Measurements from ENCODE around the gene STK17B.
"Not testable (repeated sequence)": the region's sequence is repeated elsewhere in the genome, so short reads cannot be mapped to it uniquely, and the experiment has no call there.

Gene STK17B

DNA sequence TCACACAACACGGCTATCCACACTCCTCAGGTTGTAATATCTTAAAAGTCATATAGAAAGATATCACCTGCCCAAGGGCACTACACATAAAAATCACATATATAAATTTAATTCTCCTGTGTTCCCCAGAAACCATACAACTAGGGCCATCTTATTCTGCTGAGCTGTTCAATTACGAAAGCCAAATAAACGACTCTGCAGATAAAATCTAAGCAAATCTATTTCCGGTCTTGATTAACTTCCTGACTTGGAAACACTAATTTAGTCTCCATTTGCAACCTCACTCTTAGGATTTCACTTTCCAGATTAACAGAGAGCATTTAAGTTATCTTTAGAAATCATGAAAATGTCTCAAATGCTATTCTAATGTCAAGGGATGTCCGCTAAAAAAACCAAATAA is 23.9 kb upstream of the STK17B start:
- no peaks in the 10 kb centered on the region for H3K27me3 Mint-ChIP-seq
- H3K9me3 Mint-ChIP-seq = no peaks in the 10 kb centered on the region
- H3K27ac Mint-ChIP-seq = peak overlapping the region; percentile 41
- peaks cover 3% of the 10 kb centered on the region for H3K36me3 Mint-ChIP-seq
- H3K4me1 Mint-ChIP-seq = peaks cover 72% of the 10 kb centered on the region
- H3K4me3 Mint-ChIP-seq = peak overlapping the region; percentile 19

DNA sequence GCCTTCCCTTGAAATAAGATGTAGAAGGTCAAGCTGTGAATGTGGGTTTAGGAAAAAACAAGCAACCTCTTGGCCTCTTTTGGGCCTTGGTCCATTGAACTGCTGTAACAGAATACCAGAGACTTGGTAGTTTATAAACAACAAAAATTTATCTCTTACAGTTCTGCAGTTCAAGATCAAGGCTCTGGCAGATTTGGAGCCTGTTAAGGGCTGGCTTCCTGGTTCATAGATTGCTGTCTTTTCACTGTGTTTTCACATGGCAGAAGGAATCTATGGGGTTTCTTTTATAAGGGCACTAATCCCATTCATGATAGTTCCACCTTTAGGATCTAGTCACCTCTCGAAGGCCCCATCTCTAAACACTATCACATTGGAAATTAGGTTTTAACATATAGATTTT is 20.2 kb upstream of the STK17B start:
- H3K9me3 Mint-ChIP-seq = no peaks in the 10 kb centered on the region
- peaks cover 84% of the 10 kb centered on the region for H3K4me1 Mint-ChIP-seq
- H3K27ac Mint-ChIP-seq = peak overlapping the region; percentile 52
- no peaks in the 10 kb centered on the region for H3K27me3 Mint-ChIP-seq
- H3K36me3 Mint-ChIP-seq = peaks cover 3% of the 10 kb centered on the region
- no peak overlapping the region for H3K4me3 Mint-ChIP-seq

DNA sequence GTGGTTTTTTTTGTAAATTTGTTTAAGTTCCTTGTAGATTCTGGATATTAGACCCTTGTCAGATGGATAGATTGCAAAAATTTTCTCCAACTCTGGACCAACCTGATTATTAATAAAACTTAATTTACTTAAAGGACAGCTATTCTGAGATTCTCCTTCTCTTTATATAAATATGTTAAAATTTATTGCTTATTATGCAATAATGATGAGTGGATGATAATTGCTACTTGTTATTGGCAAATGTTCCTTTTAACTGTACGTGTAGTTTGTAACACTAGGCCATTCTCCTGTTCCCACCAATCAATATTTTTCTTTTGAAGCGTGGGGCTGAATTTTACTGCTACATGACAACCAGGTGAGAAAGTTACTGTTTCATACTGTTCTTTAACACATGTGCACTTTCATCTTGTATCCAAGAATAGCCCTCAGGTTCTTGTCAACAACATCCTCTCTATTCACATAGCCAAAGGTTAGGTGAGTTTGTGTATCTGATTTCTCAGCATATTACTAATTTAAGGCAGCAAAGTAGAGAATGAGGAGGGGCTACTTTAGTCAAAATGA is 16.6 kb upstream of the STK17B start:
- peak overlapping the region; percentile 16 for H3K4me3 Mint-ChIP-seq
- H3K4me1 Mint-ChIP-seq = peaks cover 95% of the 10 kb centered on the region
- no peaks in the 10 kb centered on the region for H3K27me3 Mint-ChIP-seq
- no peaks in the 10 kb centered on the region for H3K9me3 Mint-ChIP-seq
- peak overlapping the region; percentile 6 for H3K27ac Mint-ChIP-seq
- H3K36me3 Mint-ChIP-seq = peaks cover 1% of the 10 kb centered on the region

DNA sequence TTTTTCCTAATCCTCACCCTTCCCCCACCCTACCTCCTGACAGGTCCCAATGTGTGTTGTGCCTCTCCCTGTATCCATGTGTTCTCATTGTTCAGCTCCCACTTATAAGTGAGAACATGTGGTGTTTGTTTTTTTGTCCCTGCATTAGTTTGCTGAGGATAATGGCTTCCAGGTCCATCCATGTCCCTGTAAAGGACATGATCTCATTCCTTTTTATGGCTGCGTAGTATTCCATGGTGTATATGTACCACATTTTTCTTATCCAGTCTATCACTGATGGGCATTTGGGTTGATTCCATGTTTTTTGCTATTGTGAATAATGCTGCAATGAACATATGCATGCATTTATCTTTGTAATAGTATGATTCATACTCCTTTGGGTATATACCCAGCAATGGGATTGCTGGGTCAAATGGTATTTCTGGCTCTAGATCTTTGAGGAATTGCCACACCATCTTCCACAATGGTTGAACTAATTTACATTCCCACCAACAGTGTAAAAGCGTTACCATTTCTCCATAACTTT is 15.9 kb upstream of the STK17B start:
- H3K27ac Mint-ChIP-seq = peak overlapping the region; percentile 75
- H3K4me1 Mint-ChIP-seq = peaks cover 95% of the 10 kb centered on the region
- not testable (repeated sequence) for H3K27me3 Mint-ChIP-seq, H3K9me3 Mint-ChIP-seq, H3K36me3 Mint-ChIP-seq
- peak overlapping the region; percentile 16 for H3K4me3 Mint-ChIP-seq

DNA sequence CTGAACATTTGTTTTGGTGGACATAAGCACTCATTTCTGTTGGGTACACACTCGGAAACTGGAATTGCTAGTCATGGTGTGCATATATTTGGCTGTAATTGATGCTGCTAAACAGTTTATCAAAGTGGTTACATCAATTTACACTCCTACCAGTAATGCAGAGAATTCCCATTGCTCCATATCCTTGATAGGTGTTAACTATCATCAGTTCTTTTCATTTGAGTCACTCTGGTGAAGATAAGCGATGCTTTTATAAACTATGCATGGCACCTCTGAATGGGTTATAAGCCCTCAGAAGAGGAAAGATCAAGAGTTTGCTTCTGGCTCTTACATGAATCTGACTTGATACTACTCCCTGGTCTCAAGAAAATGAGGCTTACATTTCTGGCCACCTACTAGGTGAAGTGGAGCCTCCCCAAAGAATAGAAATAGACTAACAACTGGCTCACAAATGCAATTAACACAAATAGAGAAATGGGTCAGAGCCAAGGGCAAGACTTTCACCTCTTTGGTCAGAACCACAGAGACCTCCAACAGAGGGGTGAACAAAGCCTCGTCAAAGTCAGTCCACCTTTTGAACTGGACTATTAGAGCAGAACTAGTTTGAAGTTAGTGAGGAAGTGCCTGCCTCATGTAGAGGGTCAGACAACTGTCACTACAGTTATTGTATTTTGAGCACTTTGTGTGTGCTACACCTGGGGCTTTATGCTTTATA is 15.0 kb upstream of the STK17B start:
- Mint-ChIP-seq H3K36me3 (peaks cover 1% of the 10 kb centered on the region), H3K4me3 (no peak overlapping the region), H3K27ac (peak overlapping the region; percentile 59), H3K27me3 (no peaks in the 10 kb centered on the region), H3K9me3 (no peaks in the 10 kb centered on the region), H3K4me1 (peaks cover 95% of the 10 kb centered on the region)

DNA sequence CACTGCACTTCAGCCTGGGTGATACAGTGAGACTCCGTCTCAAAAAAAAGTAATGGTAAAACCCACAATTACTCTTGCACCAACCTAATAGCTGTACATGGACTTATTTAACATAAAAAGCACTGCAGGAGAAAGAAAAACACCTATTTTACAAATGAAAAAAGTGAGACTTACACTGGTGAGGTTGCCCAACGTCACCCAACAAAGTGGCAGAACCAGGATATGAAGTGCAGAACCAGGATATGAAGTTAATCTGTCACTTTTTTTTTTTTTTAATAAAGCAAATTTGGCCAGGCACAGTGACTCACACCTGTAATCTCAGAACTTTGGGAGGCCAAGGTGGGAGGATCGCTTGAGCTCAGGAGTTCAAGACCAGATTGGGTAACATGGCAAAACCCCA is 13.5 kb upstream of the STK17B start:
- no peaks in the 10 kb centered on the region for H3K27me3 Mint-ChIP-seq
- peak overlapping the region; percentile 89 for H3K27ac Mint-ChIP-seq
- H3K4me1 Mint-ChIP-seq = peaks cover 93% of the 10 kb centered on the region
- H3K4me3 Mint-ChIP-seq = no peak overlapping the region
- H3K36me3 Mint-ChIP-seq = peaks cover 1% of the 10 kb centered on the region
- no peaks in the 10 kb centered on the region for H3K9me3 Mint-ChIP-seq

DNA sequence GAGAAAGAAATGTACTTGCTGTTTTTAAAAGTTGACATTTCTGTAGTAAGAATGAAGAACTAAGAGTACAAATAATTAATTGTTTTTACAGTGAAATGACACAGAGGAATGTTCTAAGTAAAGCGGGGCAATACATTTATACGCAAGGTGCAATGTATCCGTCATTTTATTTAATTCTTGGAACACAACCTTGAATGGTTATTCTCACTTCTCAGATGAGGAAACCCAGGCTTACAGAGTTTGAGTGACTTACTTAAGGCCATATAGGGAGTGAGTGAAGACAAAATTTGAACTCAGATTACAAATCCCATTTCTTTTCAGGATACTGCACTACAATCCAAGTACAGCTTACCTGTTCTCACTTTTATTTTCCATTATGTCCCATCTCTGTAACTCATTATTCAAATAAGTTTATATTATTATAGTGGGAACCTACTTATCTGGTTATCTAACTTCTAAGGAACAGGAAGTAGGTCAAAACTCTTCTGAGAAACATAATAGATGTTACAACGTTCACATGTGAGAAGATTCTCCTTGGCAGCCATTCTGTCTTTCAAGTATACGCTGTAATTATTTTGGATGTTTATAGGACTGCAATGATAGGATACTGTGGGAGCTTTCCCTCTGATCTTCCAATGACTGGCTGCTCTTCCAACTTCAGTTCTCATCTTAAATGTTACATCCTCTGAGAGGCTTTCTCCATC is 12.3 kb upstream of the STK17B start:
- Mint-ChIP-seq H3K36me3 (peaks cover 1% of the 10 kb centered on the region), H3K9me3 (no peaks in the 10 kb centered on the region), H3K4me1 (peaks cover 92% of the 10 kb centered on the region), H3K4me3 (peak overlapping the region; percentile 67), H3K27me3 (no peaks in the 10 kb centered on the region), H3K27ac (peak overlapping the region; percentile 98)

DNA sequence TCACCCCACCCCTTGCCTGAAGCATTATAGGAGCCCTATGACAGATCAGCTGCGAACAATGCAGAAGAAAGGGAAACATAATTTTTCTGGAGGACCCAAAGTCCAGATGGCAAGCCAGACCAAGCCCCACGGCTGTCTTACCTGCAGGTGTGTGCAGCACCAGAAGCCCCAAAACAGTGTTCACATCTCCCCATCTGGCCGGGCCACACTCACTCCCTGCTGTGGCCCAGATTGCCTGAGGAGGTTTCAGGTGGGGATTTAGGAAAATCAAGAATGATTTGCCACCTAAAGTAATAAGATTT is 11.7 kb upstream of the STK17B start:
- Mint-ChIP-seq H3K36me3 (peaks cover 1% of the 10 kb centered on the region), H3K9me3 (no peaks in the 10 kb centered on the region), H3K4me1 (peaks cover 92% of the 10 kb centered on the region), H3K27me3 (no peaks in the 10 kb centered on the region), H3K4me3 (peak overlapping the region; percentile 67), H3K27ac (peak overlapping the region; percentile 98)

DNA sequence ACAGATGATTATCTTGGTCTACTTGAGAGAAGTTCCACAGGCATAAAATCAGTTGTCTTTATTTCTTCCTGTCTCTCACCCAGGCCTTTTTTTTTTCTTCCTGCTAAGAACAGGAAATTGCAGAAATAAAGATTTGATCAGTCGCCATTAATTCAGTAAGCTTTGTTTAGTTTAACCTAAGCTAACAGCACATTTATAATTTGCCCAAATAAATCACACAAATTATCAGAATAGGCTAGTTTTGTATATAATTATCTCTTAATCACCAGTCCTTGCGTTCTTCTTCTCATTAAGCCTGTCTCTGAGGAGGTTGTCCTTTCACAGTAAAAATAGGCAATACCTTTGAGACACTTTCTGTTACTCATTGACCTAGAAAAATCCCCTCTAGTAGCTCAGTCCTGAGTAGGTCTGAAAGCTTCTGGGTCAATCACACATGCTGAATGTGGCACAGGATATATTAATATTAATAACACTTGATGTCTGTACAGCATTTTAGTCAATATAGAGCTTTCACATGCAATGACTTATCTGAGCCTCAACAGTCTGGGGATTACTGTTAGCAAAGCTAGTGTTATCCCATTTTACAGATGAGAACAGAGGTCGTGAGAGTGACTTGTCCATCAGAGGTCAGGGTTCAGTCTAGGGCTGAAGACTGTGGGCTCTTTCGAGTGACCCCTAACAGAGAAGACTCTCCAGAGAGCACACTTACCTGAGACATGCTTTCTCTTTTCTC is 11.2 kb upstream of the STK17B start:
- Mint-ChIP-seq H3K4me3 (peak overlapping the region; percentile 67), H3K36me3 (peaks cover 1% of the 10 kb centered on the region), H3K4me1 (peaks cover 88% of the 10 kb centered on the region), H3K9me3 (no peaks in the 10 kb centered on the region), H3K27me3 (no peaks in the 10 kb centered on the region), H3K27ac (peak overlapping the region; percentile 98)

DNA sequence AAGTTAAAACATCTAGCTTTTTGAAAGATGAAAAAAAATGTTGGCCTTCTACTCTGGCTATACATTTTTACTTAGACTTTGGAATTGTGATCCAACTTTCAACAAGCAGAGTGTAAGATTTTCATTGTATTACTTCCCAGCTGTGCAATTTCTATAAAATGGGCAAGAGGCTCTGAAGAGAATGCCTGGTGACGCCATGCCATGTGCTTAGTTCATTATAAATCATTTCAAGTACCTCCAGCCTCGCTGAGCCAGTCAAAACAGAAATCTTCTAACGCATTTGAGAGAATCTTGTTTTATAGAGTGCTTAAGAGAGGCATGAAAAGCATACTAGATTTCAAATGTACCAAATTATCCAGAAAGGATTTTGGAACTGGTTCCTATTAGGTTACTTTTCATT is 10.1 kb upstream of the STK17B start:
- no peaks in the 10 kb centered on the region for H3K27me3 Mint-ChIP-seq
- H3K4me1 Mint-ChIP-seq = peaks cover 90% of the 10 kb centered on the region
- peak overlapping the region; percentile 98 for H3K27ac Mint-ChIP-seq
- H3K4me3 Mint-ChIP-seq = no peak overlapping the region
- peaks cover 1% of the 10 kb centered on the region for H3K36me3 Mint-ChIP-seq
- no peaks in the 10 kb centered on the region for H3K9me3 Mint-ChIP-seq

DNA sequence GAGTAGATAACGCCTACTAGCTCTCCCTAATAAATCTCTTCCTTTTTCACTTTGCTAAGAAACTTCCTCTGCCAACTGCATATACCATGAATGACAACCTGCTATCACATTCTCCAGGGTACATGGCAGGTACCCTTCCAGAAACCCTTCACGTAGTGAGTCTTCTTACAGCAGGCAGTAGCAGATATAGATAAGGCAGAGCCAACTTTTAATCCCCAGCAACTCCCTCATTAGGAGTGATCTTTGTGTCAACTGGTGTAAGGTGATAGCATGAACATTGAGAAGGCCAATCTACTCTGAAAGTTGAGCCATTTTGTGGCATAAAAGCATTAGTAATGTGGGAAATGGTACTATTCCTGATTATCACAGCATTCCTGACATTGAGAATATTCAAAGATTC is 5.7 kb upstream of the STK17B start:
- Mint-ChIP-seq H3K4me3 (peak overlapping the region; percentile 89), H3K27ac (peak overlapping the region; percentile 99), H3K36me3 (no peaks in the 10 kb centered on the region), H3K4me1 (peaks cover 88% of the 10 kb centered on the region), H3K9me3 (no peaks in the 10 kb centered on the region), H3K27me3 (no peaks in the 10 kb centered on the region)

DNA sequence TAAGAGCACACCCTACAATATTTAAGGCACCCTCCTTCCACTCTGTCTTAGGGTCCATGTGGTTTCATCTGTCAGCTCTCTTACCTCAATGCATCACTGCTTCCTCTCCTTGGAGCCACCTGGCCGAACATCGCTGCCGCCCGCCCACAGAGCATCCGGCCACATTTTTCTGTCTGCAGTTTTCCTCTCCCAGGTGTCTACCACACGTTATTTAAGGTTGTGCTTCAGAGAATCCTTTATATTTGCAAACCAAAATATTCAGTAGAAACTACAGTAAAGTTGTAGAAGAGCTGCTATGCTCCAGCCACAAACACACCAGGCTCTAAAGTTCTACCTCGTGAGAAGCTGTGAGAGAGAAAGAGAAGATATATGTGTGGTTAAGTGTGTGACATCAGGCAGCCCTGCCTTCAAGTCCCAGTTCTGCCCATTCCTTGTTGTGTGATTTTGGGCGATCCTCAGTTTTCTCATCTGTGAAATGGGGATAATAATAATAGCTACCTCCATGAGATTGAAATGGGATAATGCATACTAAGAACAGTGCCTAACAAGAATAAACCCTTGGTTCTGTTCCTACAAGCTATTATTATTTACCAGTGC is 4.9 kb upstream of the STK17B start:
- Mint-ChIP-seq H3K27me3 (no peaks in the 10 kb centered on the region), H3K9me3 (no peaks in the 10 kb centered on the region), H3K36me3 (no peaks in the 10 kb centered on the region), H3K4me1 (peaks cover 79% of the 10 kb centered on the region), H3K4me3 (peak overlapping the region; percentile 89), H3K27ac (peak overlapping the region; percentile 99)

DNA sequence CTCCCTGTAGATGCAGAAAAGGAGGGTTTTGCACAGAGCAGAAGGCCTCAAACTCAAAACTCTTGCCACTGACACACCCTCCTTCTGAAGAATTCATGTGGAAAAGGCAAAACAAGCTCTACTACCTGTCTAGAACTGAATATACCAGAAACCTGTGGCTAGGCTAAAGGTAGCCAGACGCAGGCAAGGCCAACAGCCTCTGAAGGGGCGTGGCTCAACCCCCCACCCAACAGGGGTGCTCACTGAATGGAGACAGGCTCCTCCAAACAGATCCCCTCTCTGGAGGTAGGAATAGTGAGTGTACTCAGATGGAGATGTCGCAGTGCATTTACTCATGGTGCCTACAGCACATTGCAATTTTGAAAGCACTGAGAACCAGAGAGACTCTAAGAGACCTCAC is 3.0 kb upstream of the STK17B start:
- Mint-ChIP-seq H3K4me3 (peak overlapping the region; percentile 73), H3K4me1 (peaks cover 65% of the 10 kb centered on the region), H3K36me3 (peaks cover 10% of the 10 kb centered on the region), H3K27me3 (no peaks in the 10 kb centered on the region), H3K9me3 (no peaks in the 10 kb centered on the region), H3K27ac (peak overlapping the region; percentile 81)

DNA sequence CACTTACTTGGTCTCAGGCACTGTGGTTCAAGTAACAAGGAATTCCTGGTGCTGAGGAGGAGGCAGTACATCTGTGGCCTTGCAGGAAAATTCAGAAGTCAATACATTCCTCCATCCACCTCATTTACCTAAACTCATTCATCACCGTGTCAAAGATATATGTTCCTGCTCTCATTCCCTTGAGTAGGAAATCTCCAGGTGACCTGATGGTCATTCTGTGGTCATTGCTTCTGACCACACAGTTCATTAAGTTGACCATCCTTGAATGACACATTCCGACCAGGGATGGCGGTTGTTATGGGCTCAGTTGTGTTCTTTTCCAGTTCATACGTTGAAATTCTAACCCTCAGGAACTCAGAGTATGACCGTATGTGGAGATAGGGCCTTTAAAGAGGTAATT is 2.1 kb upstream of the STK17B start:
- Mint-ChIP-seq H3K9me3 (no peaks in the 10 kb centered on the region), H3K27ac (peak overlapping the region; percentile 81), H3K4me3 (peak overlapping the region; percentile 73), H3K27me3 (no peaks in the 10 kb centered on the region), H3K36me3 (peaks cover 13% of the 10 kb centered on the region), H3K4me1 (peaks cover 56% of the 10 kb centered on the region)

DNA sequence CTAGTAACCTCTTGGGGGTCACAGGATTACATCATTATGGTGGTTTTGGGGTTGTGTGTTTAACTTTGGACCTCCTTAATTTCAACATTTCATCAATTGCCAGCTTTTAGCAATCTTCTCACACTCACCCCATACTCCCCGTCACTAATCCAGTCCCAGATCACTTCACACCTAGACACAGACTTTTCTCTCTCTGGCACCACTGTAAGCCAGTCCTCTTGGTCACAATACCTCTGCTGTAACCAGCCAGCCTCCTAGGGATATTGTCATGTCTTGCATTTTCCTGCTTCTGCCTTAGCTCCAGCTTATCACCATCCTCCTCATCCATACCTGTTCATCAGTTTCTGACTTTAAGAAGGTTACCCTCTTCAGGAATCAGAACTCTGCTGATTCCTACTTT is 1.6 kb upstream of the STK17B start:
- Mint-ChIP-seq H3K27me3 (no peaks in the 10 kb centered on the region), H3K4me1 (peaks cover 53% of the 10 kb centered on the region), H3K9me3 (no peaks in the 10 kb centered on the region), H3K27ac (peak overlapping the region; percentile 81), H3K36me3 (peaks cover 15% of the 10 kb centered on the region), H3K4me3 (peak overlapping the region; percentile 73)
